SK-N-SH treated with all-trans-retinoic acid at 6 μM for 48 hours (cell line): ENCODE measurements around the gene PXK.
A peak's percentile ranks its signal among the peaks of the same experiment; 100 is the strongest.

ENCODE experiments used
- ATAC-seq: fragments of 200-7000 bp; cut with Tn5 transposase; 3 replicates; pipeline ENCODE4 v1.9.1; 2020; ENCODE audit warnings: mild to moderate bottlenecking, moderate library complexity
- BACH2 ChIP-seq: fragments of 250-450 bp; sonication (Bioruptor Pico); IDR thresholded peaks from 2 replicates; pipeline ENCODE4 v1.9.0; 2021; ENCODE audit warnings: mild to moderate bottlenecking, borderline replicate concordance
- CSDC2 ChIP-seq: fragments of 250-450 bp; sonication (Bioruptor Pico); IDR thresholded peaks from 2 replicates; pipeline ENCODE4 v1.5.0; 2020; ENCODE audit warnings: mild to moderate bottlenecking, moderate library complexity
- ISL1 ChIP-seq: fragments of 250-450 bp; sonication (Bioruptor Pico); IDR thresholded peaks from 2 replicates; pipeline ENCODE4 v2.1.2; 2022; ENCODE audit warnings: mild to moderate bottlenecking, moderate library complexity
- OSR1 ChIP-seq: fragments of 250-450 bp; sonication (Bioruptor Pico); IDR thresholded peaks from 2 replicates; pipeline ENCODE4 v1.8.0; 2022; ENCODE audit warnings: moderate library complexity, mild to moderate bottlenecking, inconsistent platforms
- PPARA ChIP-seq: fragments of 250-450 bp; sonication (Bioruptor Pico); IDR thresholded peaks from 2 replicates; pipeline ENCODE4 v1.5.0; 2020; ENCODE audit warnings: mild to moderate bottlenecking, borderline replicate concordance
- TCF4 ChIP-seq: fragments of 250-450 bp; sonication (Bioruptor Pico); IDR thresholded peaks from 2 replicates; pipeline ENCODE4 v1.8.0; 2021; ENCODE audit warnings: mild to moderate bottlenecking, moderate library complexity, borderline replicate concordance
- TOX ChIP-seq: fragments of 250-450 bp; sonication (Bioruptor Pico); IDR thresholded peaks from 2 replicates; pipeline ENCODE4 v1.8.0; 2021; ENCODE audit warnings: mild to moderate bottlenecking, moderate library complexity, borderline replicate concordance
- ZC3H10 ChIP-seq: fragments of 250-450 bp; sonication (Bioruptor Pico); IDR thresholded peaks from 2 replicates; pipeline ENCODE4 v1.5.1; 2021; ENCODE audit warnings: mild to moderate bottlenecking, moderate library complexity
- ZFP3 ChIP-seq: fragments of 250-450 bp; sonication (Bioruptor Pico); IDR thresholded peaks from 2 replicates; pipeline ENCODE4 v1.5.0; 2020; ENCODE audit warnings: mild to moderate bottlenecking, moderate library complexity
- ZFP30 ChIP-seq: fragments of 450-650 bp; formaldehyde crosslinking; IDR thresholded peaks from 2 replicates; pipeline ENCODE4 v1.5.0; 2022; ENCODE audit warnings: mild to moderate bottlenecking, moderate library complexity
- ZNF8 ChIP-seq: fragments of 450-650 bp; formaldehyde crosslinking; IDR thresholded peaks from 2 replicates; pipeline ENCODE4 v1.5.0; 2020; ENCODE audit warnings: mild to moderate bottlenecking, moderate library complexity
- TF ChIP-seq, protein P1 (sequence below): fragments of 250-450 bp; sonication (Bioruptor Pico); IDR thresholded peaks from 2 replicates; pipeline ENCODE4 v1.5.1; 2021; ENCODE audit warnings: mild to moderate bottlenecking, moderate library complexity
- TF ChIP-seq, protein P2 (sequence below): fragments of 250-450 bp; sonication (Bioruptor Pico); IDR thresholded peaks from 2 replicates; pipeline ENCODE4 v1.8.0; 2020; ENCODE audit warnings: mild to moderate bottlenecking, moderate library complexity, borderline replicate concordance
- TF ChIP-seq, protein P3 (sequence below): fragments of 250-450 bp; sonication (Bioruptor Pico); IDR thresholded peaks from 2 replicates; pipeline ENCODE4 v1.8.0; 2021; ENCODE audit warnings: low read depth, mild to moderate bottlenecking, moderate library complexity, borderline replicate concordance

Gene PXK

DNA sequence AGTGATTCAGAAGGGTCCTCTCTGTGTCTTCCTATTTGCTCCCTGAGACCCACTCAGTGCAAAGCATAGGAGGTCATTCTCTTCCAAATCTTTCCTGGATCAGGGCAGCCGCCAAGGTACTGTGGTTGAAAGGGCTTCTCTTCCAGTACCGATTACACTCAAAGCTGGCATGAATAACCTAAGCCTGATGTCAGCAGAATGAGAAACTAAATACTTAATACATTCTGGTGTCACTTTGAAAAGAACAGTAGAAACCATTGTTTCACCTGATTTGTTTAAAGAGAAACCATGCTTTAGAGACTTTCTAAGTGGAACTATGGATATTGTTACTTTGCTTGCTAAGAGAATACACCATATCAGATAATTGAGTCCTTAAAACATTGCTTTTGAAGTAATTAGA, 50.8 kb downstream of the PXK start (continued):
- TF ChIP-seq, protein P1, sequence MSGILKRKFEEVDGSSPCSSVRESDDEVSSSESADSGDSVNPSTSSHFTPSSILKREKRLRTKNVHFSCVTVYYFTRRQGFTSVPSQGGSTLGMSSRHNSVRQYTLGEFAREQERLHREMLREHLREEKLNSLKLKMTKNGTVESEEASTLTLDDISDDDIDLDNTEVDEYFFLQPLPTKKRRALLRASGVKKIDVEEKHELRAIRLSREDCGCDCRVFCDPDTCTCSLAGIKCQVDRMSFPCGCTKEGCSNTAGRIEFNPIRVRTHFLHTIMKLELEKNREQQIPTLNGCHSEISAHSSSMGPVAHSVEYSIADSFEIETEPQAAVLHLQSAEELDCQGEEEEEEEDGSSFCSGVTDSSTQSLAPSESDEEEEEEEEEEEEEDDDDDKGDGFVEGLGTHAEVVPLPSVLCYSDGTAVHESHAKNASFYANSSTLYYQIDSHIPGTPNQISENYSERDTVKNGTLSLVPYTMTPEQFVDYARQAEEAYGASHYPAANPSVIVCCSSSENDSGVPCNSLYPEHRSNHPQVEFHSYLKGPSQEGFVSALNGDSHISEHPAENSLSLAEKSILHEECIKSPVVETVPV (CRISPR knock-in tag): no peak
- TF ChIP-seq ZFP30 (no peak), OSR1 (CRISPR knock-in tag) (no peak)

DNA sequence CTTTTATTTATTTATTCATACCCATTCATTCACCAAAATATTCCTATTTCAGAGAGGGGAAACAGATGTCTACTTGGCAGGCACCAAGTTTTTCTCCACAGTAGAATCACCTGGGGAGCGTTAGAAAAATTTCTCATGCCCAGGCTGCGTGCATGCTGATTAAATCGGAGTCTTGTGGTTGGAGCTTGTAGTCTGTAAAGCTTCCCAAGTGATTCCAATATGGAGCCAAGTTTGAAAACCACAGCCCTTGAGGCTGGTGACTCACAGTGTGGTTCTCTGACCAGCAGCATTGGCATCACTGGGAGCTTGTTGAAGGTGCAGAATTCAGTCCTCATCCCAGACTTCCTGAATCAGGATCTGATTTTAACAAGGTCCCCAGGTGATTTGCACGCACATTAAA, 51.2 kb downstream of the PXK start:
- TF ChIP-seq ISL1 (CRISPR knock-in tag): peak; percentile 64
- no peak for TF ChIP-seq PPARA (CRISPR knock-in tag)
- TF ChIP-seq ZC3H10 (CRISPR knock-in tag): no peak
- TF ChIP-seq TOX: peak; percentile 72; the same call in 1 of the 2 replicates
- ATAC-seq: peak; percentile 93

DNA sequence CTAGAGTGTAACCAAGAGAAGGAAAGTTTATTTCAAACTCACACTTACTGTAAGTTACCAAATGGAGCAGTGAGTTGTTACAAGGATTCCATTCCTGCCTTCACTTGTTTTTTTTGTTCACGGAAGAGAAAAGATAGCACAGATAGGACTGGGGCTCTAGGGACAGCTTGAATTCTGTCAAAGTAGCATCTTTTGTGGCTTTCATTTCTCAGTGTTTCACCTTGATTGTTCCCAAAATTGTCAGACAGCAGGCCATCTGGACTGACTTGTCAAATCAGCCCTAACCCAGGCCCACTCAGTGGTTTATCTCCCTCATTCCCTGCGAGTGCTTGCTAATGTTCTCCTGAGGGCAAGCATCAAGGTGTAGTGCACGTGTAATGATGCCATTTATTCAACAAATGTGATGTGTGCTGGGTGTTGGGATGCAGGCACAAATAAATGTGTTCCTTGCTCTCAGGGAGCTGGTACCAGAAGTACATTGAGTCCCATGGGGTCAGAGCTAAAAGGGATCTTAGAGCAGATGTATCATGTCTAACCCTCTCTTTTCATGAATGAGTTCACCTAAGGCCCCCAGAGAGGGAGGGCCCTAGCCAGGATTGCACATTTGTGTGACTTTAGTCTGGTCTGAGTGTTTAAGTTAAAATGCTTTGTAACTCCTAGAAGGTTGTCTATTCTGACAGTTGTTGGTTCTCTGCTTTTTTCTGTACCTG, 51.8 kb downstream of the PXK start:
- no peak for TF ChIP-seq CSDC2 (CRISPR knock-in tag)
- TF ChIP-seq, protein P2, sequence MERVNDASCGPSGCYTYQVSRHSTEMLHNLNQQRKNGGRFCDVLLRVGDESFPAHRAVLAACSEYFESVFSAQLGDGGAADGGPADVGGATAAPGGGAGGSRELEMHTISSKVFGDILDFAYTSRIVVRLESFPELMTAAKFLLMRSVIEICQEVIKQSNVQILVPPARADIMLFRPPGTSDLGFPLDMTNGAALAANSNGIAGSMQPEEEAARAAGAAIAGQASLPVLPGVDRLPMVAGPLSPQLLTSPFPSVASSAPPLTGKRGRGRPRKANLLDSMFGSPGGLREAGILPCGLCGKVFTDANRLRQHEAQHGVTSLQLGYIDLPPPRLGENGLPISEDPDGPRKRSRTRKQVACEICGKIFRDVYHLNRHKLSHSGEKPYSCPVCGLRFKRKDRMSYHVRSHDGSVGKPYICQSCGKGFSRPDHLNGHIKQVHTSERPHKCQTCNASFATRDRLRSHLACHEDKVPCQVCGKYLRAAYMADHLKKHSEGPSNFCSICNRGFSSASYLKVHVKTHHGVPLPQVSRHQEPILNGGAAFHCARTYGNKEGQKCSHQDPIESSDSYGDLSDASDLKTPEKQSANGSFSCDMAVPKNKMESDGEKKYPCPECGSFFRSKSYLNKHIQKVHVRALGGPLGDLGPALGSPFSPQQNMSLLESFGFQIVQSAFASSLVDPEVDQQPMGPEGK: no peak
- no peak for TF ChIP-seq ZNF8 (CRISPR knock-in tag)
- TF ChIP-seq ZFP3 (CRISPR knock-in tag): no peak
- no peak for TF ChIP-seq ISL1 (CRISPR knock-in tag)
- TF ChIP-seq TOX: no peak
- TF ChIP-seq, all 23 proteins: peak for 0

DNA sequence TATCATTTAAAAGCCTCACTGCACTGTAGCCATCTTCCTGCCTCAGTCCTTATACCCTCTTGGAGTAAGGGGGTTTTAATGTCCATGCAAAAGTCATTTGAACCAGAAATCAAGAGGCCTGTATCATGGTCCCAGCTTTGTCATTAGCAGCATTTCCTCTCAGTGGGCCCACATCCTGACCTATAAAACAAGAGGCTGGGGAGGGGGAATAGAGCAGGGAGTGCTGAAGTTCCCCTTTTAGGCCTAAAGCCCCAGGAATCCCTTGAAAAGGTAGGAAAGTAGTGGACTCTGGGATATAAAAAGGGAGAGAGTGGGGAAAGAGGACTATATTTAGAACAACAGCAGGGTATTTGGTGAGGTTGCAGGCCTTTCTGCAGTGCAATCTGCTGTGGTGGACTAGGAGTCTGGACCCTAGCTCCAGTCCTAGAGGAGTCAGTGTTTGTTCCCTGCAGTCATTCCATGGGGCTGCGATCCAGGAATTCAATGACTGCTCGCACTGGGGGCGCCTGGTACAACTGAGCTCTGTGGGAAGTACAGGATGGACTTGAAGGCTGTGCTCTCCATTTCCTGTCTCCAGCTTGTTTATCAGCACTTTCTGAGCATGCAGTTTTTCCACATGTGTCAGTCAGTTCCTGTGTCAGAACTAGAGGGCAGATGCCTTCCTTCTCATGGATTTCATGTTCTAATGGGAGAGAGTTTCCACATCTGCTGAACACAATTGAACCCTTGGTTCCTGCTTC, 54.1 kb downstream of the PXK start:
- TF ChIP-seq, protein P1 (CRISPR knock-in tag): no peak
- TF ChIP-seq ISL1 (CRISPR knock-in tag): no peak
- no peak for TF ChIP-seq TCF4 (CRISPR knock-in tag)
- TF ChIP-seq BACH2 (CRISPR knock-in tag): no peak
- TF ChIP-seq, protein P3, sequence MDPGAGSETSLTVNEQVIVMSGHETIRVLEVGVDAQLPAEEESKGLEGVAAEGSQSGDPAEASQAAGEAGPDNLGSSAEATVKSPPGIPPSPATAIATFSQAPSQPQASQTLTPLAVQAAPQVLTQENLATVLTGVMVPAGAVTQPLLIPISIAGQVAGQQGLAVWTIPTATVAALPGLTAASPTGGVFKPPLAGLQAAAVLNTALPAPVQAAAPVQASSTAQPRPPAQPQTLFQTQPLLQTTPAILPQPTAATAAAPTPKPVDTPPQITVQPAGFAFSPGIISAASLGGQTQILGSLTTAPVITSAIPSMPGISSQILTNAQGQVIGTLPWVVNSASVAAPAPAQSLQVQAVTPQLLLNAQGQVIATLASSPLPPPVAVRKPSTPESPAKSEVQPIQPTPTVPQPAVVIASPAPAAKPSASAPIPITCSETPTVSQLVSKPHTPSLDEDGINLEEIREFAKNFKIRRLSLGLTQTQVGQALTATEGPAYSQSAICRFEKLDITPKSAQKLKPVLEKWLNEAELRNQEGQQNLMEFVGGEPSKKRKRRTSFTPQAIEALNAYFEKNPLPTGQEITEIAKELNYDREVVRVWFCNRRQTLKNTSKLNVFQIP (CRISPR knock-in tag): no peak
- TF ChIP-seq, protein P2: no peak
- ATAC-seq: no peak

More for the DNA sequence above, 51.8 kb downstream of the PXK start:
- ATAC-seq: peak; percentile 43
